GM21723 (cell line): ENCODE measurements around the gene FAM120B.

Experiments used
- ATAC-seq: cut with Tn5 transposase; IDR thresholded peaks from one replicate; pipeline ENCODE4 v1.9.1; 2021; ENCODE audit warnings: mild to moderate bottlenecking, moderate library complexity; ENCODE audit not compliant: unreplicated experiment

Gene FAM120B

DNA sequence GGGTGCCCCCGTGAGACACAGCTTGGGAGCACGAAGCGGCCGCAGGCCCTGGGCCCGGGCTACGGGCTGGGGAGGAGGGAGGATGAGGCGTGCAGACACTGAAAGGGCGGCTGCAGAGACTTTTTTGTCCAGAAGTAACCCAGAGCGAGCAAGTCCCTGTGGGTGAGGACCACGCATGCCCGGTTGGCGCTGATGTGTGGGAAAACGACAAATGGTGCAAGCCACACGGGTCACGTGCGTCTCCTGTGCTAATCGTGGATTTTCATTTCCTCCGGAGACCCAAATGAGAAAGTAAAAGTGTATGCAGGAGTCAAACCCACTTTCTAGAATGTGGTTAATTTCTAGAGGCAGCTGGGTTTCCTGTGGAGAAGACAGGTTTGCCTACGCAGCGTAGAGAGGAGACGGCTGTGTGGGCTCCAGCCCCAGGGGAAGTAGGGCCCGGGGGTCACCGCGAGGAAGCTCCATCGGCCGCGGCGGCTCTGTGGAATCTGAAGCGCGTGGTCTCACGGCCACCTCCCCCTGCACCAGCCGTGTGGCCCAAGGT, 34.7 kb upstream of the FAM120B start:
- peak; percentile 96 for ATAC-seq

GRCh38 chr6:170272341-170273065, 34.1 kb upstream of the FAM120B start:
- peak; percentile 1 for ATAC-seq

DNA sequence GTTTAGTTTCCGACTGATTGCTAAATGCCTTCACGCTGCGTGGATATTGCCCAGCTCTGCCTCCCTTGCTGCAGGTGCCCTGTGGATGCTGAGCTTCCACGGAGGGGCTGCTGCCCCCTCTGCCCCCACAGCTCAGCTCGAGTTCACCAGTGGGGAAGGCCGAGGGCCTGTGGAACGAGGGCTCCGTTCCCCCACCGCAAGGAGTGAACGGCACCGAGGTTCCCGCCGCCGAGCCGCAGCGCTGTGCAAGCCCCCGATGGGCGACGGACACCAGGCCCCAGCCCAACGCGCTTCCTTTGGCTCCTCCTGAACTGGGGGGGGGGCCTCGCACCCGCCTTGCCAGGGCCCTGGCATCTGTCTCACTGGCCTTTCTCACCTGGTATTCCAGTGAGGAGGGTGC, 33.4 kb upstream of the FAM120B start:
- no peak for ATAC-seq

DNA sequence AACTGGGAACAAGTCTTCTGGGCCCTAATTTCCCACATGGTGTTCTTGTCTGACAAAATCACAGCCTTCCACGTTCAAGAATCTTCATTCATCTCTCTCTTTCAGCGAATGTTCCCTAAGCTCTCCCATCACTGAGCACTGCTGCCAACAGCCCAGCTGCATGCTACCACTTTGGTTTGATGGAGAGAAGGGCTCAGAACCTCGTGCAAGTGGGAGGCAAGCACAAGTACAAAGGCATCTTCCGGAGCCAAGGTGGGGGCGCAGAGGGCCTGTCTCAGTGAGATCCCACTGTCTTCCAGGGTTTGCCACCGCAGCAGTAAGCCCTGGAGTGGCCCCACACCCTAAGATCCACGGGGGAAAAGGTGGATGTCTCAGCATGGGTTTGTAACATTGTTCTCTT, 32.9 kb upstream of the FAM120B start:
- no peak for ATAC-seq

DNA sequence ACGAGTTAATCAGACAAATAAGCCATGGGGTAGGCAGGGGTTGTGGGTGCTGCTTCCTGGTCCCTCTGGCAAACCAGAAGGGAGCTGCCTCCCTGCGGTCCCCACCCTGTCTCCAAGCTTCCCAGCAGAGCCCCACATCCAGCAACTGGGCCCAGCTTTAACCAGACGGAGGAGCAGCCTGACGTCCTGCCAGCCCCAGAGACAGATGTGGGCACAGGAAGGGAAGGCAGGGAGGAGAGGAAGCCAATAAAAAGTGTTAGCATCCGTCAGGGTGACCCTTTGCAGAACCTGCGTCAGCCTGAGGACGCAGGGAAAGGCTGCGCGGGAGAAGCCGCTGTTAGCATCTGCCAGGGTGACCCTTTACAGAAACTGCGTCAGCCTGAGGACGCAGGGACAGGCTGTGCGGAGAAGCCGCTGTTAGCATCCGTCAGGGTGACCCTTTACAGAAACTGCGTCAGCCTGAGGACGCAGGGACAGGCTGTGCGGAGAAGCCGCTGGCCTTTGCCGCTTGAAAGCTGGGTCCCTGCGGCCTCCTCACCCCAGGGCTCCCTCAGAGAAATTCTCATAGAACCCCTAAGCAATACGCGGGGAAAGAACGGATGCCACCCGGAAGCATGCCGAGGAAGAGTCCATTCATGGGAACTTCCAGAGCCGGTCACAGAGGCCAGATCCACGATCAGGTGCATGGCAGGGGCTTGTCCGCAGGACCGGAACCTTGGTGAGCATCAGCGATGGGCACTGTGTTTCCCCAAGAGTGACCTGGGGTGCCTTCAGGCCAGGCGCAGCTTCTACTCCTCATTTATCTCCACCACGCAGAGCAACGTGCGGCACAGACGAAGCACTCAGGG, 31.6 kb upstream of the FAM120B start:
- ATAC-seq: no peak

GRCh38 chr6:170276369-170277057, 30.0 kb upstream of the FAM120B start:
- no peak for ATAC-seq

DNA sequence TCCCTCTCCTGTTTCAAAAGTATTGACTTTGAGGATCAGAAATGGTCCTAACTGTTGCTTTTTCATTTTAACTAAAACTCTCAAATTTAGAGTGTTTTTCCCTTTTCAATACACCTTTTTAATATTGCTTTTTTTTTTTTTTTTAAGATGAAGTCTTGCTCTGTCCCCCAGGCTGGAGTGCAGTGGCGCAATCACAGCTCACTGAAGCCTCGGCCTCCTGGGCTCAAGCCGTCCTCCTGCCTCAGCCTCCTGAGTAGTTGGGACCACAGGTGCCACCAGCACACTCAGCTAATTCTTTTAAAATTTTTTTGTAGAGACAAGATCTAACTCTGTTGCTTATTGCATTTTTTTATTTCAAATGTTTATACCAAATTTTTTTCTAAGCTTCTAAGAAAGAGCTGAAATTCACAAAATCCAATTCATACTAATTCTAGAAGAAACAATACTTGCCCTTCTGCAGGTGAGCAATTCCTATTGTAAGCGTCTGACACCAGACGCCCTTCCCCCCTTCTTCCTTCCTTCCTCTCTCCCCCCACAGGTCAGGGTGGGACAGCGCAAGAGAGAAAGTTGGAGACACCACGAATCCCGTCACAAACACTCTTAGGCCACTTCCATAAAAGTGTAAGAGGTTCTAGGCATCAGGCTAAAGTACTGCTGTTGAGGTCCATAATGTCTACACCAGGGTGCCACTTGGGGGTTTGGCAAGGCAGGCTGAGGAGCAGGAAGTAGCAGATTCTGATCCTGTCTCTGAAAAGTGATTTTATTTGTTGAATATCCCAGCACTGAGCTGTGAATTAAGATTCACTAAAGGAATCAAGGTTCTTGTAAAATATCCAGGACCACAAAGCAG, 28.4 kb upstream of the FAM120B start:
- no peak for ATAC-seq

GRCh38 chr6:170278743-170279094, 27.8 kb upstream of the FAM120B start:
- ATAC-seq: no peak

- ATAC-seq: no peak
Measured at GRCh38 chr6:170279426-170279825, 27.1 kb upstream of the FAM120B start.

- peak; percentile 78 for ATAC-seq
Measured at GRCh38 chr6:170279977-170280688, 26.4 kb upstream of the FAM120B start.

- peak; percentile 38 for ATAC-seq
Measured at GRCh38 chr6:170280689-170281045, 25.9 kb upstream of the FAM120B start.

- ATAC-seq: no peak
Measured at GRCh38 chr6:170281331-170282292, 24.9 kb upstream of the FAM120B start.

GRCh38 chr6:170282512-170283158, 23.9 kb upstream of the FAM120B start:
- no peak for ATAC-seq

DNA sequence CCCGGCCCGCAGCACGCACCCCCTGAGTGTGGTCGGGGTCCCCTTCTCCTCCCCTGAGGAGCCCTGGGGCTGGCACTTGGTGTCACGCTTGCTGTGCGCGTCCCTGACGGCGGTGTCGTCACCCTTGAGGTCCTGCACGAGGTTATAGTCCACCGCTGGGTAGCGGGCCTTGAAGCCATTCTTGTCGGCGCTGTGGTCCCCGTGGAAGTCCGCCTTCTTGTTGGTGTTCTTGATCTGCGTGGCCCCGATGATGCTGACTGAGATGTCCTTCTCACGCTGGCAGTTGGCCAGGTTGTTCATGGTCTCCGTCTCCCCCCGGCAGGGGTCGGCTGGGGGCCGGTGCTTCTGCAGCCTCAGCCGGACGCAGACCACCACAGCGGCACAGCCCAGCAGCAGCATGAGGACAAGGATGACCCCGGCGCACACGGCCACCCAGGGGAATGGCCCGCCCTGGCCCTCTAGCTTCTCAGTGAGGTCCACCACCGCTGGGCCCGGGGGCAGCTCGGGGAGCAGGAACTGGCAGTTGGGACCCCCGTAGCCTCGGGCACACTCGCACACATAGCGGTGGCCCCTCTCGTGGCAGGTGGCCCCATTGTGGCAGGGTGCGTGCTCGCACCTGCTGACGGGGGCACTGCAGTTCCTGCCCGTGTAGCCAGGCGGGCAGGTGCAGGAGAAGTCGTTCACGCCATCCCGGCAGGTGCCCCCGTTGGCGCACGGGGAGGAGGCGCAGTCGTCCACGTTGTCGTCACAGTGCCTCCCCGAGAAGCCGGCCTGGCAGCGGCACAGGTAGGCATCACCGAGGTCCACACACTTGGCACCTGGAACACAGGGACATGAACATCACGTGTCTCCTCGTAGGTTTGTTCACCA, 23.1 kb upstream of the FAM120B start:
- no peak for ATAC-seq

DNA sequence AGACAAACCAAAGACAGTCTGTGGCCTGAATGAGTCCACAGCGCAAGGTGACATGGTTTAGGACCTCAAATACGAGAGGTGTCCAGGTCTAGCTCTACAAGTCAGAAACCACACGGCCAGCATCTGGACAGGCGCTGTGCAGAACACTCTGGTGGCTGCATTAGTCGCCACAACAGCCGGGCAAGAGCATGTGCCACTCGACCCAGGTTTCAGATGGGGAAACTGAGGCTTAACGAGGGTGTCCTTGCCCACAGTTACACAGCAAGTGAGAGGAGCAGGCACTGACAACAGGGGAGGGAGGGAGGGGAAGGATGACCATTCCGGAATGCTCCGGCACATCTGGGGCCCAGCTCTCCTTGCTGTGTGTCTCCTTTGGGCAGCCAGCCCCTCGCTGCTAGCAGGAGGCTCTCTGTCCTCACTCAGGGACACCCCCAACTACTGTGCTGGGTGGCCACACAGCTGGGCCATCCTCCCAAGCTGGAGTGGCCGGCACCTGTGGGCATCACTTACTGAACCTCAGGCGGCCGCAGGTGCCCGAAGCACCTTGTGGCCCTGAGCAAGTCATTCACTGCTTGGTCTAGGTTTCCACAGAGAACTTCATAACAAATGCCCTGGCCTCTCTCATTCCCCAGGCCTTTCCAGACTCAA, 22.3 kb upstream of the FAM120B start:
- no peak for ATAC-seq

DNA sequence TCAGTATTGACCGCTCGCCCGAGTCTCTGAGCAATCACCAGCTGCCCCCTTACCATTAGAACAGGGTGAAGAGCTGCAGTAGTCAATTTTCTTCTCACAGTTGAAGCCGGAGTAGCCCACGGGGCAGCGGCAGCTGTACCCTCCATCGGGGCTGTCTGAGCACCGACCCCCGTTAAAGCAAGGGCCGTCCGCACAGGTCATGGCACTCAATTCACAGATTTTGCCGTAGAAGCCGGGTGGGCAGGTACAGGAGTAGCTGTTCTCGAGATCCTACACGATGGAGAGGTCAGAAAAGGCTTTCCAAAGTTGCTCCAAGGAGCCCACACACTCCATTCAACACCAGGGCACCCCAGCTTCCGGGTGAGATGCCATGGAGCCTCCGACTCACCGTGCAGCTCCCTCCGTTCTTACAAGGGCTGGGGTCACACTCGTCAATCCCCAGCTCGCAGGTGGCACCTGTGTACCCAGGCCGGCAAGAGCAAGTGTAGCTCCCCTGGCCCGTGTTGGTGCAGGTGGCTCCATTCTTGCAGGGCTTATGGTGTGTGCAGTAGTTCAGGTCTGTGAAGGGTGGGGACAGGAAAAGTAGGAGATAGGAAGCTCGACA, 21.6 kb upstream of the FAM120B start:
- no peak for ATAC-seq

- ATAC-seq: no peak
Measured at GRCh38 chr6:170285482-170285881, 21.1 kb upstream of the FAM120B start.
